Stimulated activated CD8-positive, alpha-beta memory T cell treated with anti-CD3 and anti-CD28 coated beads, Interleukin-15, amount 100 ng/mL, for 1 hour (primary cell): ENCODE data around the gene HDAC9.
A peak's percentile ranks its signal among the peaks of the same experiment; 100 is the strongest.

ENCODE experiments used
- DNase-seq: peaks from one replicate; pipeline ENCODE4 v3.0.0-alpha.2; 2020; ENCODE audit warnings: low read depth

Gene HDAC9

DNA sequence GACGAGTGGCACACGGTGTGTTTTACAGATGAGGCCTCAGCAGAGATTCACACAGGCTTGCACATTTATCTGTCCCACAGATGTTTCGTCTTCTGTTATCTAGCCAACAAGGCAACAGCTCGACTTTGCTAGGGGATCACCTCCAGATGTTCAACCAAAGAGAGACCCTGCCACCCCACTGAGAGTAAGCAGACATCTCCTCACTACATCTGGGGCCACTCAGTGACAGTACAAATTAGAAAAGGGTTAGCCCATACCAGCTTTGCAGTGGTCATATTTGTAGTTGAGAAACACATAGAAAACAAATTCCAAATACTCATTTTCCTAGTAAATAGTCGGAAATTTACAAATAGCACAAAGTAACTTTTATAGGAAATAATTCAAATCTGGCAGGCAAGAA is 164.2 kb downstream of the HDAC9 start:
- DNase-seq: no peak

DNA sequence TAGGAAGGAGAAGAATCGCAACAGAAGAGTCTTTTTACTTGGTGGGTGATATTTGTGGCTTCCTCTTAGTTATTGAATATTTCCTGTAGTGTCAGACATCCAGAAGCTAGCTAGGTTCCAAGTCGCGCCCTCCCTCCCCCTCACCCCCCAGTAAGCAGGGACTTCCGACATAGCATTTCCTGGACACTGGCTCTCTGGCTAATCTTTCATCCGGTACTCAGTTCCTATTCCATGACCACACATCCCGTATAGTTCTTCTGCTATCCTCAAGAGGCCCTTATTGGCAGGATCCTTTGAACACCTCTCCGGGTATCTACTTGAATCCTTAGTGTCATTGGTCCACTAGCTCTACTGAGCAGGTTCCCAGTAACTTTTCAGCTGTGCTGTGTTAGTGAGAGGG is 167.8 kb downstream of the HDAC9 start:
- no peak for DNase-seq

DNA sequence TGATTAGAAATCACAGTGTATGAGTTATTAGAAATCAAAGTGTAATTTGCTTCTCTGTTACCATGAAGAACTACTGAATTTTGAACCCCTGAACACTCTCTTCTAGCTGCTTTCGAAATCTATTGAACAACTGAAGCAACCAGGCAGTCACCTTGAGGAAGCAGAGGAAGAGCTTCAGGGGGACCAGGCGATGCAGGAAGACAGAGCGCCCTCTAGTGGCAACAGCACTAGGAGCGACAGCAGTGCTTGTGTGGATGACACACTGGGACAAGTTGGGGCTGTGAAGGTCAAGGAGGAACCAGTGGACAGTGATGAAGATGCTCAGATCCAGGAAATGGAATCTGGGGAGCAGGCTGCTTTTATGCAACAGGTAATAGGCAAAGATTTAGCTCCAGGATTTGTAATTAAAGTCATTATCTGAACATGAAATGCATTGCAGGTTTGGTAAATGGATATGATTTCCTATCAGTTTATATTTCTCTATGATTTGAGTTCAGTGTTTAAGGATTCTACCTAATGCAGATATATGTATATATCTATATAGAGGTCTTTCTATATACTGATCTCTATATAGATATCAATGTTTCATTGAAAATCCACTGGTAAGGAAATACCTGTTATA is 170.7 kb downstream of the HDAC9 start:
- DNase-seq: peak; percentile 5

DNA sequence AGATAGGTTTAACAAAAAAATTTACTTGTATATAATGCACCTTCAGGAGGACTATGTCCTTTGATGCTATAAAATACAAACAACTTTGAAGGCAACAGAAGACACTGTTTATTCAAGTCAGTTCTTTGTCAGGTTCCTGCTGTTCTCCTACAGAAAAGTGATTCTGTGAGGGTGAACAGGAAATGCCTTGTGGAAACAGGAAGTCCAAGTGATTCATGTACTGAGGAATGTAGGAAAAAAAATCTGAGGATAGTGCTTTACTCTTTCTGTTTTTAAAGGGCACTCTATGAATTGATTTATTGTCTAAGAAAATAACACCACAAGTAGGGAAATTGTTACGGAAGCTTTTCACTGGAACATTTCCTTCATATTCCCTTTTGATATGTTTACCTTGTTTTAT is 171.9 kb downstream of the HDAC9 start:
- DNase-seq: no peak

DNA sequence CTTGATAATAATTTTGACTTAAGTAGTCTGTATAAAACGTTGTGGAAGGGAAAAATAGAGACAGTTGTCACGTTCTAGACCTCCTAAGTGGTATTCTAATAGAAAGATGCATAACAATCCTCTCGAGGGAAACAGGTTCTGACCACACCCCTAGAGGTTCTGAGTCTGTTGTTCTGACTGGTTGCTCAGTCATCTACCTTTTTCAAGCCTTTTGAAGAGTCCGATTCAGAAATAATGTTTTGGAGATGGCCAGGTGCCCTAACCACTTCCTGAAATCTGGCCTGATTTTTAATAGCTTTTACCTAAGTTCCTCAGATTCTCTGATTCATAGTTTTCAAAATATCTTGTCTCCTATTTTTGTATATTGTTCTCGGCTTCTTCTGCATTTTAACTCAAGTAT is 175.6 kb downstream of the HDAC9 start:
- no peak for DNase-seq

DNA sequence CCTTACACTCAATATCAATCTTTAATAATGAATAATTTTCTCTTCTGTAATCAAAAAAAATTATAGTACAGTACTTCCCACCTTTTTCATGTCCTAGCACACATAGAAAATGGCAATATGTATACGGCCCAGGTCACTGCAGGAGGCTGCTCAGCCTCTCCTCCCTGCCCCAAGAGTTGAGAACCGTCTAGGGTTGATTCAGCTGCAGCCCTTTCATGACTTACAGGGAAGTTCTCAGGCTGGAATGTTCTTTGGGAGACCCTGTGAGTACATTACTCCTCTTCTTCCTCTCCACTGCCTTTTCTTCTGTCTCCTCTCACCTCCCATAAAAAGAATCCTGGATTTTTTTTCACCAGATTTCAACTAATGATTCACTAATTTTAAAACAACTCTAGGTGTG is 180.0 kb downstream of the HDAC9 start:
- no peak for DNase-seq

DNA sequence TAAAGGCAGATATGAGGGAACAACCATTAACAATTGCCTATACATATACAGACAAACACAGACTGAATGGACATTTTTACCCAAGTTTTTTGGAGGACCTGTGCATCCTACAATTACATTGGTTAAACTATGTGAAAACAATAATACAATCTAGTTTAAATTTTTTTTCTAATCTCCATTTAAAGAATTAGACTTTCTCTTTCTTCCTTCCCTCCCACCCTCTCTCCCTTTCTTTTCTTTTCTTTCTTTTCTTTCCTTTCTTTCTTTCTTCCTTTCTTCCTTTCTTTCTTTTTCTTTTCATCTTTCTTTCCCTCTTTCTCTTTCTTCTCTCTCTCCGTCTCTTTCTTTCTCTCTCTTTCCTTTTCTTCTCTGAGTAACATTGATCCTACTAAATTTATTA is 183.7 kb downstream of the HDAC9 start:
- no peak for DNase-seq

DNA sequence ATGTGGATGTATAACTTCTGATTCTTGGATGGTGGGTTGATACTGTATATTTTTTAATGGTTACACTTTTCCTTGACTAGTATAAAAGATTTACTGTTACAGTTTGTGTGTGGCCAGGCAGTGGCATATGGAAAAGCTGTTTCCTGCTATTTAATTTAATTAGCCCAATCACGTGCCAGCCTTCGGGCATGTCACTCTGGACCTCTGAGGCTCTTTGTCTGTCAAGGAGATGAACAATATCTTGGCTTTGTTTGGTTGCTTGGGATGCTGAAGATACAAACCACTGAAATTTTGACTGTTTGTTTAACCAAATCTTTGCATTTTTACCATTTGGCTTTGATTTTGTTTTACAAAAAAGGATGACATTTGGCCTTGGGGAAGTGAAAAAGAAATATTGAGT is 185.0 kb downstream of the HDAC9 start:
- no peak for DNase-seq

DNA sequence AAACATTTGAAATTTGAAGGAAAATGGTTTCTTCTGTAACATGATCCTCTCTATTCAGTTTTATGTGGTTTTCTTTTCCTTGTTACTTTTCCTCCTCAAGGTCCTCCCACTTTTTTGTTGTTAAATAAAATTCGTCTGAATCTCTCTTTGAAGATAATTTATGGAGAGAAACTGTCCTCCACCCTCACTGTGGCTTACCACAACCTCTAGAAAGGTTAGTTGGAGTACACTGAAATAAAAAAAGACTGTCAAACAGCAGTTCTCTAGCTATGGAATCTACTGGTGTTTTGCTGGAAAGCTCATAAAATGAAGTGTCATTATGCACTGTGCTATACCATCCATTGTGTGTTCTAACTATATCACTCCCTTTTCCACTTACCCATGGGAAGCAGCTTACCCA is 189.4 kb downstream of the HDAC9 start:
- DNase-seq: no peak

DNA sequence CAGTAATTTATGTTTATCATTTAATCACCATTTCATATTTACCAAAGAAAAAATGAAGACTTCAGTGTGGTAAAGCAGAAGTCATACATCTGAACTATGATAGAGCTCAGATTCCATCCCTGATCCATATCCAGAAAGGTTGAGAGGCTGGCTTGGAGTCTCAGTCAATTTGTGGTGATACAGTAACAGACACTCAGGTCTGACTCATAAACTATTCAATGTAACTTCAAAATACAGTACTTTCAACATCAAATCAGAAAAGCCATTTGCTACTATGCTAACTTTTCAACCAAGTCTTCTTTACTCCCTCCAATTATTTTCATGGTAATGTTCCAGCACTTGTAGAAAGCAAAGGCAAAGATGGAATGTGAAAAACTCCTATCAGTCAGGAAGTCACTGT is 190.4 kb downstream of the HDAC9 start:
- DNase-seq: no peak

DNA sequence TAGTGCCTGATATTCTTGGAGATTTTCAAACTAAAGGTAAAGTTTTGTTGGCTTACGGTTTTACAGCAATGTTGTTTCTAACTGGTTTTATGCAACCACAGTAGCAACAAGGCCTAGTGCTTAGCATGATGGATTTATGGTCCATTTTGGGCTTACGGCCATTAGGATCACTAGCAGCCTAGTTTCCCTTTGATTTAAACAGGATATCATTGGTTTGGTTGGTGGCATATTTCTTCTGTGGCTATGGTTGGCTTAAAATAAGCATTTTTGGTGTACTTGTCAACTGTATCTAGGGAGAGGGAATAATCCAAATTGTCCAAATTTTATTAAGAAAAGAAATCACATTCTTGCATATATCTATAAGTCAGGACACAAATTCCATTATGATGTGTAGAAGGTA is 194.0 kb downstream of the HDAC9 start:
- no peak for DNase-seq

DNA sequence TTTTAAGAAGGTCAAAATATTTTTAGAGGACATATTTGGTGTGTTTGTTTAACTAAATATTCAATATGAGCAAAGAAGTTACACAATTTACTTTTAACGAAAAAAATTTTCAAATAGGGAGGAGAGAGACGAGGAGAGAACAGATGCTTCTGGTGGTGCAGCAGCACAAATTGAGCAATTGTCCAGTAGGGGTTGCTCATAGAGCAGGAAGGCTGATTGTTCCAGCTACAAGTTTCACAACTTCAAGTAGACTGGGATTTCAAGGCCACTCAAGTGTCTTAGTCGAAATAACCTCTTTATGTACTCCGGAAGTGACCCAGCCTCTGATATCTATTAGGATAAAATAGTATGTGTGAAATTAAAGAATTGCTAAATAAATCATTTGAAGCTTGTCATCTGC is 197.9 kb downstream of the HDAC9 start:
- DNase-seq: no peak

DNA sequence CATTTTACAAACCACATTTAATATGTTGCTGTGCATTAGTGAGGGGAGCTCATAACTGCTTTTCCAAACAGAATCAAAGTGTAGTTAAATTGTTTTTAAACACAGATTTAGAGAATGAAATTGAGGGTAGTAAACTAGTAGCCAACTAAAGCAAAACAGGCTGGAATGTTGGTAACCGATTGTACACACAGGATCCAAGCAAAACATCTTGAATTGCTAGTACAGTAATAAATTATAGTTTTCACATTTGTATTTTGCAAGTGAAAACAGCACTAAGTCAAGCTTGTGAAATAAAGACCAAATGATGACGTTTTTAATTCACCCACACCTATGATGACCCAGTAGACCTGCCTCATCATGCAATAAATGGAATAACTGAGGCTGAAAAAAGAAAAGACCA is 198.3 kb downstream of the HDAC9 start:
- no peak for DNase-seq

DNA sequence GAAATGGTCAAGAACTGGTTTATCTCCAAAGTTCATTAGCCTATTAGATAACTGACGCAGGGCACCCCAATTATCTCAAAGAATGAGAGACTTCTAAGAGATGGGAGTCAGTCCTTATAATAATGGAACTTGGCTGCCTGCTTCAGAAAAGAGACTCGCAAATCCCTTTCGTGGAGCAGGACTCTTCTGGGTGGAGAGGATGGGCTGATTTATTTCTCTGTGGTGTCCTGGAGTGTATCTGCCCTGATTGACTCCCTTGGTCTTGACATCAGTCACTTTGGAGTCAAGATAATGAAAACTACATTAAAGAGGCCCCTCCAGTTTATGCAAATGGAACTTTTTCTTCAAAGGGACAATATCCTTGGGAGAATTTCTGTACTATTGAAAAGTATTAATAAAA is 198.9 kb downstream of the HDAC9 start:
- no peak for DNase-seq

DNA sequence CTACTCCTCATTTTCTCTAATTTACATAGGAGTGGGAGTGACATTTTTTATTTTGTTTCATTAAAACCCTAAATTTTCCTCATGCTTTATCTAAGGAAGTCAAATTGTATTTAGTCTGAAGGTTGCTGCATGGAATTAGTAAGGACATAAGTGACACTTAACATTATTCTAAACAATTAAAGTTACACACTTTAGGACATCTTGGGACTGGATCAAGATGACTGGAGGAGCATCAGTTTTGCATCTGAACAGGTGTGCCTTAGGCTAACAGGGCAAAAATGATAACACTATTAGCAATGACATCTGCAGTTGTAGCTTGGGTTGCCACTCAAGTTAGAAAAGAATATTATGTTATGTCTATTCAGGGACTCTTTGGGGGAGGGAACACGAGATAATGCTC is 199.4 kb downstream of the HDAC9 start:
- no peak for DNase-seq

DNA sequence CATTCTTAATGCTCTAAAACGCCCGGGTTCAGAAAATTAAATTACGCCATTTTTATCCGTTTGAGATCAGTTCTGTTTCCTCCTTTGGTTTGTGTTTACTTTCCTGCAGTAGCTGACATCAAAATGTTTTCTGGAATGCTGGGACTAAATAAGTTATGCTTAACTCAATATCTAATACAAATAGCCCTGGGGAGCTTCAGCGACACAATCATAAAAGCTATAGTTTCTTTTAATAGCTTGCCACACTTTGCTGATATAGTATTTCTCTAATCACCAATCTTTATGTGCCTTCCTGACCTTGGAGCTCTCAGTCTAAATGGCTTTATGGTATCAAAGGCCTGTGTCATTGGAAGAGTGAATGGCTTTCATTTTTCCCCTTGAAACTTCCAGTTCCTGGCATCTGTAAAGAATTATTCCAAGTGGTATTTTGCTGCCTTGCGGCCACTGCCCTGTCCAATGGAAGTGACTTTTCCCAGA is 202.7 kb downstream of the HDAC9 start:
- DNase-seq: no peak

DNA sequence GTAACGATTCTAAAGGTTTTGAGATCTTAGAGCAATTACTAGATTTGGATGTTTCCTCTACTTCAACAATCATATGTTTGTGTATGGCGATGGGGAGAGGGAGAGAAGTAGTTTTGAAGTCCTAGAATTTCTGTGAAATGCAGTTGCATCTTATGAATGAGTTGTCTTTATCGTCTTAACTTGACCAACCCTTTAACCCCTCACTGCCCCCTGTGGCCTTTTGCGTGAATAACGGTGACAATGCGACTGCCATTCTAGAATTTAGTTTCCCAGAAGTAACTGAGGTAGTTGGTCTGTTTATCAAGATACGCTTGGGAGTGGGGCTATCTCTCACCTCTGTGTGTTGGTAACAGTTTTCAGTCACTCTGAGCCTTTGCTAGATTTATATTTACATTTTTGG is 204.6 kb downstream of the HDAC9 start:
- no peak for DNase-seq

DNA sequence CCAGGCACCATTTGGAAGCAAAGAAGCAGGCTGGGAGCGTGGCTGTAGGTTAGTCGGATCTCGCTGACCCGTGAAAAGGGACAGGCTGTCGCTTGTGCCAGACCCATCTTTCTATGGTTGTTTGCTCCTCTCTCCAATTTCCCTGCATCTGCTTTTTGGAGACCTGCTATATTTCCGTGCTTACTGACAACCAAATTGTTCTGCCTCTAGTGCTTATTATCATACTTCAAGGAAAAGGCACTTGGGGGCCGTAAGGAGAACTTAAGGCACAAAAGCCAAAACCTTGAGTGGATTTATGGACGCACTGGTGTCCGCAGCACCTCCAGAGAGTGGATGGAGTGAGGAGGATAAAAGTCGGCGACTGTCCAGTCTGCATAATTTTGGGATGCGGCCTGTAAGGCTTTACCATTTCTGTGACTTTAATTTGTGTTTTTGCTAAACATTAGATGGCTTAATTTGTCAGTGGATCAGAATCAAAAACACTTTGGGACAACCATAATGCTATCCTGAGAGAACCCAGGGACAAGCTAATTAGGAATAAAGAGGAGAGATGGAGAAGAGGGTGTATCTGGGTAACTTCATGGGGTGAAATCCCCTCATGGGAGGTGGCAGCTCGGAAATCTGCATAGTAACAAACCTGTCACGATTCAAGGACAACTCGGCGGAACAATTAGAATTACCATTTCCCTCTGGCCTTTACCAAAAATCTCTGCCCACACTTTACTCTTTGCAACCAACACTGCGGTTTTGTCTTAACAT is 206.7 kb downstream of the HDAC9 start:
- no peak for DNase-seq

DNA sequence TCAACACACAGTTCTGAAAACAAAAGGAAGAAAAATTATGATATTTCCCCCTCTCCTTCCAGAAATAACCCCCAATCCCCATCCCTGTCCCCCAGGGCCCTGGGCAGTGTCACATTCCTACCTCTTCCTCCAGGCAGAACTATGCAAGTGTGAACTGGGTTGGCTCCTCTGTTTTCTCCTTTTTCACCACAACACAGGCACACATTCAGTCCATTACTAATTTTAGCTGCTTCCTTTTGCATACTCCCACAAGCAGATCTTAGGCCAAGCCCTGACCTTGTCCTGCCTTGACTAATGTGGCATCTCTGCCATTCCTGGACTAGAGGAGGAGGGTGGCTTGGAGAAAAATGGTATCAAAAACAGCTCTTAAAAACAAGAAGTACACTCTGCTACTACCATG is 208.1 kb downstream of the HDAC9 start:
- DNase-seq: no peak

DNA sequence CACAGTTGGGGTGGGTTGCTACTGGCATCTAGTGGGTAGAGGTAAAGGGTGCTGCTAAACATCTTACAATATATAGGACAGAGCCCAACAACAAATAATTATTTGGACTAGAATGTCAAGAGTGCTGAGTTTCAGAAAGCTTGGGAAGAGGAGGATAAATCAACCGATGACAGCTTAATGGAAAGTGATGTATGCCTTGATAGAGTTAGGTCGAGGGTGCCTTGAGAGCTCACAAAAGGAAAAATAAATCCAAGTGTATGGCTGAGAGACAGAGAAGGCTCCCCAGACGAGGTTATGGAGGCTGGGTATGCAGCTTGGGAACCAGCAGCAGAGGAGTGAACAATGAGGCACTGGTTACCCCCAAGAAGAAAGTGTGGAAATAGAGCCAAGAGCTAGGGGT is 211.1 kb downstream of the HDAC9 start:
- no peak for DNase-seq

DNA sequence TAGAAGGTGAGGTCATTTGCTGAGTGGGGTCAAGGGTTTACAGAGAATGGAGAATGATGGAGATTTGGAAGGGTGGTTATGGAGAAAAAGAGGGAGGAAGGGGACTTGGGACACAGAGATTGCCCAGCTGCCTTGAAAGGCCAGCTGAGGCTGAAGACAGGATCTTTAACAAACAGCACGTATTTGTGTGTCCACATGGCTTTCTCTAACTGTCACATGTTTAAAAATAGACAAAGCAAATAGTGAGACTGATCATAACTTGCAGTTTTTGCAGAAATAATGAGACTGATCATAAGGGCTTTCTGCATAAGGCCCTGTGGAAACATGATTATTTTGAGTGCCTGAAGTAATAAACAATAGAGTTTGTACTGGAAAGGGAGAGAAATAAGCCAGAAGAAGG is 212.7 kb downstream of the HDAC9 start:
- DNase-seq: no peak

DNA sequence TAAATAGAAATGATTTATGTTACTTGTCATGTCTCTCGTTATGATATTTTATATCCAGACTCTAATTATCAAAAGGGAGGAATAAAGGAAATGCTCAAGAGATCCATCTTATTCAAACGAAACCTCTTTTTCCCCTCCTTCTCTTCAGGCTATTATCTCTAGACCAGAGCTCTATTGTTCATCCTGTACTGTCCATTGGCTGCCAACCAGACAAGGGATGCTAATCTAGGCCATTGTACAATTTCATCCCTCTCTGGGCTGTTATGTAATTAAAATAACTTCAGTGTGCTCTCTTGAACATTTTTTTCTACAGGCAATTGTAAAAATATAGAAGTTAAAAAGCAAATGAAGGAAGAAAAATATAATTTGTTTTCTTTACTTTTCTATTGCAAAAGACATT is 220.4 kb downstream of the HDAC9 start:
- no peak for DNase-seq

DNA sequence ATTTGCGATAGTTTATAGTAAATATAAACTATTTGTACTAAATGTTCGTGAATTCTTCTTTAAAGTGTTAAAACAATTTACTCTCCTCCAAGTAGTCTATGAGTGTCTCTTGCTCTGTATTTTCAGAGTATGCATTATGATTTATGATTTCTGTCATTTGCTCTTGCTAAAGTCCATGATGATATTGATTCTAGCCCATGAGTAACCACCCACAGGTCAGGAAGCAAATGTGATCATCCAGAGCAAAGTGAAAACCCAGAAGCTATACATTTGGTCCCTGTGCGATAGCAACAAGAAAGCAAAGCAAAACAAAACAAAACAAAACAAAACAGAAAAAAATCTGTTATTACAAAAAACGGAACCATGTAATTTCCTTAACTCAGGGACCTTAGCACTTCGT is 225.9 kb downstream of the HDAC9 start:
- no peak for DNase-seq

DNA sequence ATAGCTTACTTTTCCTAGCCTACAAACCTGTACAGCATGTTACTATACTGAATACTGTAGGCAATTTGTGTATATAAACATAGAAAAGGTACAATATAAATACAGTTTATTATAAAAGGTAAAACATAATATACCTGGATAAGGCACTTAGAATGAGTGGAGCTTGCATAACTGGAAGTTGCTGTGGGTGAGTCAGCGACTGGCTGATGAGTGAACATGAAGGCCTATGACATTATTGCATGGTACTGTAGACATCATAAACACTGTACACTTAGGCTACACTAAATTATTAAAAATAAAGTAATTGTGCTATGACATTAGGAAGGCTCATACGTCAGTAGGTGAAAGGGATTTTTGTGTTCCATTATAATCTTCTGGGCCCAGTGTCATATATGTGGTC is 228.8 kb downstream of the HDAC9 start:
- DNase-seq: no peak
